DND-41 (cell line): Measurements from ENCODE around the gene OLFML1.

Source experiments
- ATAC-seq: fragments of 200-7000 bp; cut with Tn5 transposase; 3 replicates; pipeline ENCODE4 v1.9.1; 2021; ENCODE audit warnings: low read depth; ENCODE audit not compliant: insufficient read depth
- DNase-seq: peaks from one replicate; pipeline ENCODE4 v3.0.0-alpha.2; 2020
- H2AFZ ChIP-seq: 2 replicates; pipeline ENCODE4 v1.6.0; 2012; ENCODE audit warnings: low read depth, low read length
- H3K27ac ChIP-seq: 2 replicates; pipeline ENCODE4 v1.5.1; 2012; ENCODE audit warnings: low read length, inconsistent platforms
- H3K27me3 ChIP-seq: fragments of 200-600 bp; sonication (generic); 2 replicates; pipeline ENCODE4 v1.6.0; 2012; ENCODE audit warnings: low read length, mild to moderate bottlenecking, inconsistent platforms; ENCODE audit not compliant: insufficient read depth, poor library complexity
- H3K36me3 ChIP-seq: 2 replicates; pipeline ENCODE4 v1.5.1; 2012; ENCODE audit warnings: low read length, inconsistent platforms; ENCODE audit not compliant: insufficient read depth
- H3K4me1 ChIP-seq: 2 replicates; pipeline ENCODE4 v1.5.1; 2012; ENCODE audit warnings: mild to moderate bottlenecking, low read length; ENCODE audit not compliant: insufficient read depth
- H3K4me2 ChIP-seq: 2 replicates; pipeline ENCODE4 v1.6.0; 2012; ENCODE audit warnings: mild to moderate bottlenecking, moderate library complexity, low read length, inconsistent platforms; ENCODE audit not compliant: insufficient read depth
- H3K4me3 ChIP-seq, 2 experiments: fragments of 200-600 bp in 1 of 2; shearing (Covaris generic) in 1 of 2; 2 replicates each; pipeline ENCODE4 v1.5.1; 2012 to 2016; ENCODE audit warnings: inconsistent platforms in 2 of 2, low read length in 2 of 2, mild to moderate bottlenecking in 2 of 2, low read depth in 1 of 2, moderate library complexity in 1 of 2
- H3K79me2 ChIP-seq: 2 replicates; pipeline ENCODE4 v1.6.0; 2012; ENCODE audit warnings: low read length, inconsistent platforms; ENCODE audit not compliant: insufficient read depth
- H3K9ac ChIP-seq: 2 replicates; pipeline ENCODE4 v1.6.0; 2012; ENCODE audit warnings: low read depth, mild to moderate bottlenecking, inconsistent platforms, low read length, moderate library complexity
- H3K9me3 ChIP-seq: 2 replicates; pipeline ENCODE4 v1.5.1; 2012; ENCODE audit warnings: low read length, moderate library complexity, mild to moderate bottlenecking, inconsistent platforms; ENCODE audit not compliant: insufficient read depth, severe bottlenecking
- H4K20me1 ChIP-seq: 2 replicates; pipeline ENCODE4 v1.6.0; 2012; ENCODE audit warnings: low read length; ENCODE audit not compliant: insufficient read depth
- CTCF ChIP-seq: IDR thresholded peaks from 2 replicates; pipeline ENCODE4 v1.5.1; 2012; ENCODE audit warnings: borderline replicate concordance, low read length, moderate library complexity, mild to moderate bottlenecking; ENCODE audit not compliant: poor library complexity, severe bottlenecking; ENCODE audit errors: extremely low read depth
- EZH2 ChIP-seq: IDR thresholded peaks from 3 replicates; pipeline ENCODE4 v1.6.1; 2012; ENCODE audit warnings: borderline replicate concordance, low read depth, mild to moderate bottlenecking, moderate library complexity, low read length, inconsistent platforms; ENCODE audit not compliant: severe bottlenecking

Gene OLFML1

GRCh38 chr11:7518811-7519562 lies 33.7 kb downstream of the OLFML1 start:
- Histone ChIP-seq H3K4me1 (no peaks in the 10 kb centered on the region), H3K79me2 (no peaks in the 10 kb centered on the region), H3K27me3 (no peaks in the 10 kb centered on the region), H2AFZ (no peak overlapping the region), H4K20me1 (no peaks in the 10 kb centered on the region), H3K27ac (no peak overlapping the region), H3K36me3 (no peaks in the 10 kb centered on the region), H3K9ac (no peak overlapping the region), H3K4me2 (no peak overlapping the region), H3K9me3 (no peaks in the 10 kb centered on the region), H3K4me3 (no peak overlapping the region)
- ATAC-seq (no peak), DNase-seq (no peak)
- TF ChIP-seq EZH2 (no peak), CTCF (no peak)

- Histone ChIP-seq H4K20me1 (no peaks in the 10 kb centered on the region), H3K4me2 (no peak overlapping the region), H3K4me3 (no peak overlapping the region), H3K9me3 (no peaks in the 10 kb centered on the region), H3K9ac (no peak overlapping the region), H2AFZ (no peak overlapping the region), H3K4me1 (no peaks in the 10 kb centered on the region), H3K79me2 (no peaks in the 10 kb centered on the region), H3K27me3 (no peaks in the 10 kb centered on the region), H3K36me3 (no peaks in the 10 kb centered on the region), H3K27ac (no peak overlapping the region)
- no peak for TF ChIP-seq EZH2
- TF ChIP-seq CTCF = no peak
- no peak for ATAC-seq
- DNase-seq = no peak
These were observed 35.0 kb downstream of the OLFML1 start for GRCh38 chr11:7520011-7520942.

GRCh38 chr11:7520981-7521487 lies 35.7 kb downstream of the OLFML1 start:
- DNase-seq (no peak), ATAC-seq (no peak)
- H3K9ac ChIP-seq = no peak overlapping the region
- no peaks in the 10 kb centered on the region for H3K27me3 ChIP-seq
- H2AFZ ChIP-seq = no peak overlapping the region
- no peak for TF ChIP-seq EZH2
- TF ChIP-seq CTCF = no peak
- no peaks in the 10 kb centered on the region for H3K79me2 ChIP-seq
- H3K27ac ChIP-seq = no peak overlapping the region
- no peak overlapping the region for H3K4me2 ChIP-seq
- no peaks in the 10 kb centered on the region for H3K36me3 ChIP-seq
- no peak overlapping the region for H3K4me3 ChIP-seq
- H3K4me1 ChIP-seq = no peaks in the 10 kb centered on the region
- H4K20me1 ChIP-seq = no peaks in the 10 kb centered on the region
- no peaks in the 10 kb centered on the region for H3K9me3 ChIP-seq
